GM12801 (cell line): ENCODE measurements around the gene GALNT3.

ENCODE experiments used
- CTCF ChIP-seq: IDR thresholded peaks from one replicate; pipeline ENCODE4 v1.5.1; 2011; ENCODE audit warnings: control low read depth; ENCODE audit not compliant: insufficient read length; ENCODE audit errors: extremely low read depth

The GALNT3 gene

DNA sequence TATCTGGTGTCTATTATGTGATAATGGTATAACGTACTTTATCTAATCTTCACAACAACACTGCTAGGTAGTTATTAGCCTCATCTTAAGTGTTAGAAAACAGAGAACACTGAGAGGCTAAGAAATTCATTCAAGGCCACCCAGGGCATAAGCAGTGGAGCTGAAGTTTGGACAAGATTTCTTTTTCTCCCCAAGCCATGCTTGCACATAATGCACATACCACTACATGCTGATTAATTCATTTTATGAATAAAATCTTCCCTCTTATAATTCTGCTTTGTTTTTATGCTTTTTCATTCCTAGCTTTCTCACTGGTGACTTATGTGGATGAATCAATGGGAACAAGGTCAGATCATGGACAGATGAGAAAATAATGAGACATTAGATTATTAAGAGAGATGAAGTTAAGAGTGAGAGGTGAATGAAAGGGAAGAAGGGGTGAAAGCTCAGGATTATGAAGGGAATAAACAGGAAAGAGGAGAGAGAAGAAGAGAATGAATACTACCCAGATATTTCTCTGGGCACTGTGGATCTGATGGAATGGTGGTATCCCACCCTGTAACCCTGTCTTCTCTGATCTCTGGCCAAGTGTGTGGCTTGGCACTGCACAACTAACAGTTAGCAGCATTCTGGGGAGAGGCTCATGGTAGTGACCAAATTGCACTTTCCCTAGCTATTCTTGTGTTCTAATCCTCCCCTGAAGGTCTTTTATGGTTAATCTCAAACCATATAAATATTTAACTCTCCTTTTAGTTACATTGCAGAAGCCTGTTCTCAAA, 17.7 kb upstream of the GALNT3 start:
- no peak for TF ChIP-seq CTCF

DNA sequence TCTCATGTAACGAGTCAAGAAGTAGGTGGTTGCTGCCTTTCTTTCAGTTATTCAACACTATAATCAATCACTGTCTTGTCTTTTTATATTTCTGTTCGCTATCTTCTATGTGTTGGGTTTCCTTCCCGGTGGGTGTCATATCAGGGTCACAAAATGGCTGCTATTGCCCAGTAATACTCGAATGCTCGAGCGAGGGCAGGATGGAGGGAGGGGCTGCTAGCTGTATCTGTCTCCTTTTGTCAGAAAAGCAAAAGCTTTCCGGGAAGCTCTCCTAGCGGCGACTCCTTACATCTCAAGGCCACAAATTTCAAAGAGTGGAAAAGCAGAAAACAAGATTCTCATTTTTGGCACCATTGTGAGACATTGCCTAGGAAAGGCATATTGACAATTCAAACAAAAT, 16.4 kb upstream of the GALNT3 start:
- TF ChIP-seq CTCF, result no peak

DNA sequence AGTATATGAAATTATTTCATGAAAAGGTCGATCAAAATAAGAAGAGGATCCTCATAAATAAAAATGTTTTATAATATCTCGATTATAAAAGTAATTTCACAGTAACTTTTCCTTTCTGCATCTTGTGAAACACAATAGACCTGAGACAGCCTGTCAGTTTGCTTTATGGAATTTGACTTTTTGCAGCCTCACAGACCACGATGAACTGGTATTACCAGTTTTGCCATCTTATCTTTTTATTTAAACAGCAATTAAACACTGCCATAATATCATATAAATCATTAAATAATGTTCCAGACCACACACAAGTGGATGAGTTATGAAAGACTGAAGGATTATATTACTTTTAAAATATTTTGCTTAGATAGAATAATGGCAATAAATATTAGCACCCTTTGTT, 10.7 kb upstream of the GALNT3 start:
- TF ChIP-seq CTCF, result no peak

- TF ChIP-seq CTCF, result no peak
Measured at GRCh38 chr2:165803123-165803760, 9.2 kb upstream of the GALNT3 start.

DNA sequence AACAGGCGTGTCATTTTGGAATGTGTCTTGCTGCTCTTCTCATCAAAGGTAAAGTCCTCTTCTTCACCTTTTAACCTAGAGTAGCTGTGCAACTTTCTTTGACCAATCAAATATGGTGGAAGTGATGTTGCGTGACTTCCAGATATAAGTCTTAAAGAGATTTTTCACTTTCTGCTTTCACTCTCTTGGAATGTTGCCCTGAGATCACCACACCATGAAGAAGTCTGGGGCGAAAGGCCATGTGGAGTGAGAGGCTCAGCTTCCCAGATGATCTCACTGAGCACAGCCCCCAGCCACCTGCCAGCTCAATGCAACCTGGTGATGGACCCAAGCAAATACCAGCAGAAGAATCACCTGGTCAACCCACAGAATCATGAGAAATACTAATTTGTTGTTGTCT, 7.1 kb upstream of the GALNT3 start:
- no peak for TF ChIP-seq CTCF

- TF ChIP-seq CTCF, result no peak
Measured at GRCh38 chr2:165796819-165797530, 2.9 kb upstream of the GALNT3 start.

GRCh38 chr2:165796129-165796528, 2.1 kb upstream of the GALNT3 start:
- TF ChIP-seq CTCF, result no peak
